ENCODE data around the gene SERGEF.

GRCh38 chr11:17760102-17761029, 252.5 kb downstream of the SERGEF start:
- TF ChIP-seq CTCF (conservative IDR thresholded peaks at IDR 0.05 in 1 of 2, IDR thresholded peaks at IDR 0.05 in 1 of 2; ENCODE audit: extremely low read depth in 1 of 2, insufficient read depth in 1 of 2, low read depth in 1 of 2, low read length in 2 of 2) (peak; percentile 53 to 64), EZH2 (IDR thresholded peaks at IDR 0.05; ENCODE audit: borderline replicate concordance, low read length) (no peak)

Data from mammary epithelial cell (primary cell).